NB4 (cell line): ENCODE data around the gene MSANTD1.

Source experiments
- POLR2A ChIP-seq: IDR thresholded peaks from 2 replicates; pipeline ENCODE4 v1.6.1; 2011; ENCODE audit warnings: mild to moderate bottlenecking; ENCODE audit not compliant: insufficient read length; ENCODE audit errors: extremely low read depth
- TF ChIP-seq, protein P1 (sequence below): IDR thresholded peaks from one replicate; pipeline ENCODE4 v1.5.1; 2012; ENCODE audit warnings: low read depth, low read length

DNA sequence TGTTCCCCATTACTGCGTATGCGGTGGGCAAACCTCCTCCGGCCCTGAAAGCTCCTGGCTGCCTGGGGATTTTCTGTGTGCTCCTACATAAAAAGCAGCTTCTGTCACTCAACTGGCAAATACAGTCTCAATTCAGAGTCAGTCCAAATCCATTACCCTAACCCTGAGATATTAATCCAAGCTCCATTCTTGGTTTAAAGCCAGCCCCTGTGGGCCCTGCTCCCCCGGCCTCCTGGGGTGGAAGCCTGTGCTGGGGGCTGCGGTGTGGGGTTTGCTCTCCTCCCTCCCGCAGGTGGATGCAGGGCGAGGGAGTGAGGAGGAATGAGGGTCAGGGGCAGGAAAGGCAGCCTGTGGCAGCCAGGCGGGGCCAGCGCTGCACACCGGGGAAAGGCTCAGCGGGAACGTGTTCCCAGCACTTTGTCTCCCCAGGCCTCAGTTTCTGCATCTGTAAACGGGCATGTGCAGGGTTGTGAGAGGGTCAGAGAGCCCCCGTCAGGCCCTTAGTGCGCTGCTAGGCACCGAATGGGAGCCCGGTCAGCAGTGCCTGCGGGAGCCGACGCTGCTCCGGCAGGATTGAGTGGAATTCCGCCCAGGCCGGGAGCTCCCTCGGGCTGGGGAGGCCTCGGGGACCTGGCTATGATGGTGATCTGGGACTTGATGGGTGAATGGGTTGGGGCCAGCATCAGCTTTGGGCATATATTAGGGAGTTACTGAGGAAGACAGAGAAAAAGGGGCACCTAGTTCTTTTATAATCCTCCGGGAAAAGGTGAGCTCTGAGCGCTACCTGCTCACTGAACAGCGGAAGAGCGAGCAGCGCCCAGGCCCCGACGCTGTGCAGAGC, 37.6 kb downstream of the MSANTD1 start:
- TF ChIP-seq, protein P1, sequence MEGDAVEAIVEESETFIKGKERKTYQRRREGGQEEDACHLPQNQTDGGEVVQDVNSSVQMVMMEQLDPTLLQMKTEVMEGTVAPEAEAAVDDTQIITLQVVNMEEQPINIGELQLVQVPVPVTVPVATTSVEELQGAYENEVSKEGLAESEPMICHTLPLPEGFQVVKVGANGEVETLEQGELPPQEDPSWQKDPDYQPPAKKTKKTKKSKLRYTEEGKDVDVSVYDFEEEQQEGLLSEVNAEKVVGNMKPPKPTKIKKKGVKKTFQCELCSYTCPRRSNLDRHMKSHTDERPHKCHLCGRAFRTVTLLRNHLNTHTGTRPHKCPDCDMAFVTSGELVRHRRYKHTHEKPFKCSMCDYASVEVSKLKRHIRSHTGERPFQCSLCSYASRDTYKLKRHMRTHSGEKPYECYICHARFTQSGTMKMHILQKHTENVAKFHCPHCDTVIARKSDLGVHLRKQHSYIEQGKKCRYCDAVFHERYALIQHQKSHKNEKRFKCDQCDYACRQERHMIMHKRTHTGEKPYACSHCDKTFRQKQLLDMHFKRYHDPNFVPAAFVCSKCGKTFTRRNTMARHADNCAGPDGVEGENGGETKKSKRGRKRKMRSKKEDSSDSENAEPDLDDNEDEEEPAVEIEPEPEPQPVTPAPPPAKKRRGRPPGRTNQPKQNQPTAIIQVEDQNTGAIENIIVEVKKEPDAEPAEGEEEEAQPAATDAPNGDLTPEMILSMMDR = no peak
- no peak for TF ChIP-seq POLR2A
